ENCODE data around the gene ADAMTS10.

The ADAMTS10 gene

DNA sequence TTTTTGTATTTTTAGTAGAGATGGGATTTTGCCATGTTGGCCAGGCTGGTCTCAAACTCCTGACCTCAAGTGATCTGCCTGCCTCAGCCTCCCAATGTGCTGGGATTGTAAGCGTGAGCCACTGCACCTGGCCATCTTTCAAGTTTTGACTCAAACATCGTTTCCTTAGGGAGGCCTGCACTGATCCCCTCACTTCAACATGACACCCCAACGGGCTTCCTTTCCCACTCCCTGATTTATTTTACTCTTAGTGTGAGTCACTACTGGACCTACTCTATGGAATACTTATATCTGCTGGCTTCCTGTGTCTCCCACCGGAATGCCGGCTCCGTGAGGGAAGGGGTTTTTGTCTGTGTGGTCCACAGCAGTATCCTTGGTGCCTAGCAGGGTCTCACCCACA, 4.5 kb upstream of the ADAMTS10 start:
- TF ChIP-seq, protein P1, sequence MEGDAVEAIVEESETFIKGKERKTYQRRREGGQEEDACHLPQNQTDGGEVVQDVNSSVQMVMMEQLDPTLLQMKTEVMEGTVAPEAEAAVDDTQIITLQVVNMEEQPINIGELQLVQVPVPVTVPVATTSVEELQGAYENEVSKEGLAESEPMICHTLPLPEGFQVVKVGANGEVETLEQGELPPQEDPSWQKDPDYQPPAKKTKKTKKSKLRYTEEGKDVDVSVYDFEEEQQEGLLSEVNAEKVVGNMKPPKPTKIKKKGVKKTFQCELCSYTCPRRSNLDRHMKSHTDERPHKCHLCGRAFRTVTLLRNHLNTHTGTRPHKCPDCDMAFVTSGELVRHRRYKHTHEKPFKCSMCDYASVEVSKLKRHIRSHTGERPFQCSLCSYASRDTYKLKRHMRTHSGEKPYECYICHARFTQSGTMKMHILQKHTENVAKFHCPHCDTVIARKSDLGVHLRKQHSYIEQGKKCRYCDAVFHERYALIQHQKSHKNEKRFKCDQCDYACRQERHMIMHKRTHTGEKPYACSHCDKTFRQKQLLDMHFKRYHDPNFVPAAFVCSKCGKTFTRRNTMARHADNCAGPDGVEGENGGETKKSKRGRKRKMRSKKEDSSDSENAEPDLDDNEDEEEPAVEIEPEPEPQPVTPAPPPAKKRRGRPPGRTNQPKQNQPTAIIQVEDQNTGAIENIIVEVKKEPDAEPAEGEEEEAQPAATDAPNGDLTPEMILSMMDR (IDR thresholded peaks at IDR 0.05; ENCODE audit: low read depth, low read length), result no peak
- no peak for DNase-seq (ENCODE audit: extremely low read depth, low read depth)

- DNase-seq (ENCODE audit: extremely low read depth, low read depth), result no peak
- TF ChIP-seq, protein P1 (IDR thresholded peaks at IDR 0.05; ENCODE audit: low read depth, low read length), result no peak
These were observed 3.9 kb upstream of the ADAMTS10 start for GRCh38 chr19:8614455-8614854.

- TF ChIP-seq, protein P1 (IDR thresholded peaks at IDR 0.05; ENCODE audit: low read depth, low read length), result no peak
These were observed 2.3 kb upstream of the ADAMTS10 start for GRCh38 chr19:8612807-8613171.

DNA sequence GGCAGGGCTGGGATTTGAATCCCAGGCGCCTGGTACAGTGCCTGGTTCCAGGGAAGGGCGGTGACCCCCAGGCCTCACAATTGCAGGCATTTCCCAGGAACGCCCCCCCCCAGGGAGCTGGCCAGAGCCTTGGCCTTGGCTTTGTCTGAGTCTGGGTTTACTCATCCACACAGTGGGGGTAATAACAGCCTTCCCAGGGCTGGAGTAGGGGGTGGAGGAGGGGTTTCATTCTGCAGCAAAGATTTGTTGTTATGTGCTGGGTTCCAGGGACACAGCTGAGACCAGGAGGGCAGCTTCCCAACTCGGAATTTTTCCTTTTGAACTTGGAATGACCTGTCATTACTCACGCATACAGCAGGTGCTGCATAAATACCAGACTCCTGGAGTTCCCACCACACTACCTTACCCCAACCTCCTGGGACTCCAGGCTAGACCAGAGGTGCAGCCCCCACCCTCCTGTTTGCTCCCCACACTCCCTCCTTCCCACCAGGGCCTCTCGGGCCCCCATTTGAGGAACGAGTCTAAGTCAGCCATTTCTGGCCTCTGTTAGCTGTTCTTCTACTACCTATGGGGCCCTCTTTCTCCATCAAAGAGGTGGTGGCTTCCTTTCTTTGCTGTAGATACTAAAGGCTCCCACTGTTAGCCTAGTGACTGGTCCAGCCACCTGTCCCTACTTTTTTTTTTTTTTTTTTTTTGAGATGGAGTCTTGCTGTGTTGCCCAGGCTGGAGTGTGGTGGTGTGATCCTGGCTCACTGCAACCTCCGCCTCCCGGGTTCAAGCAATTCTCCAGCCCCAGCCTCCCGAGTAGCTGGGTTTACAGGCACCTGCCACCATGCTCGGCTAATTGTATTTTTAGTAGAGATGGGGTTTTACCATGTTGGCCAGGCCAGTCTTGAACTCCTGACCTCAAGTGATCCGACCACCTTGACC, 1.6 kb upstream of the ADAMTS10 start:
- DNase-seq (ENCODE audit: extremely low read depth, low read depth), result no peak
- TF ChIP-seq, protein P1 (IDR thresholded peaks at IDR 0.05; ENCODE audit: low read depth, low read length), result no peak

More at GRCh38 chr19:8612807-8613171, 2.3 kb upstream of the ADAMTS10 start:
- DNase-seq (ENCODE audit: extremely low read depth, low read depth), result no peak

DNA sequence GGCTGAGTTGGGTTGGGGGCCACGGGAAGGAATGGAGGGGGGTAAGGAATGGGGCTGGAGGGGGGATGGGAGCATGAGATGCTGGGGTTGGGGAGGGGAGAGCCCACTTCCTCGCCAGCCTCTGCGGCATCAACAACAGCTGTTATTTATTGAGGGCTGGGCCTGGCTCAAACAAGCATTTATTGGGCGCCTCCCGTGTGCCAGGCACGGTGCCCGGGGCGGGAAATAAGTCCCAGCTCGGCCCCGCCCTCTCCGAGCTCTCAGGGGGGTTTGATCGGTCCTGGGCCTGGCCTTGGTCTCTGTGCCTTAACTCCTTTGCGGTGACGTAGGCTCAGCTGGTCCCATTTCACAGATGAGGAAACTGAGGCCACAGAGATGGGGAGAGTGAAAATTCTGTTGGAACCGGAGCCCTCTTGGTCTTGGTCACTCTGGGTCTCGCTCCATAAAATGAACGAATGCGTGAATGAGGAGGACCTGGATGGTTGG, 919 bp upstream of the ADAMTS10 start:
- TF ChIP-seq, protein P1 (IDR thresholded peaks at IDR 0.05; ENCODE audit: low read depth, low read length), result no peak
- no peak for DNase-seq (ENCODE audit: extremely low read depth, low read depth)

DNA sequence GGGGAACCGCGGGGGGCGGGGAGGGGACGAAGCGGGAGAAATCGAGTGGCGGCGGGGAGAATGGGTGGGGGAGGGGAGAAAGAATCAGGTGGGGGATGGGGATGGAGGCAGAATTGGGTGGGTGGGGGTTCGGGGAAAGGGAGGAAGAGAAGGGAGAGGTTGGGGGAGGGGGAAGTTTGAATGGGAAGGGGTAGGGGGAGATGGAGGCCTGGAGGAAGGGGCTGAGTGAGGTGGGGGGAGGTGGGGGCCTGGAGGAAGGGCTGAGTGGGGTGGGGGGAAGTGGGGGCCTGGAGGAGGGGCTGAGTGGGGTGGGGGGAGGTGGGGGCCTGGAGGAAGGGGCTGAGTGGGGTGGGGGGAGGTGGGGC, 403 bp upstream of the ADAMTS10 start:
- TF ChIP-seq, protein P1 (IDR thresholded peaks at IDR 0.05; ENCODE audit: low read depth, low read length), result no peak
- DNase-seq (ENCODE audit: extremely low read depth, low read depth), result no peak

DNA sequence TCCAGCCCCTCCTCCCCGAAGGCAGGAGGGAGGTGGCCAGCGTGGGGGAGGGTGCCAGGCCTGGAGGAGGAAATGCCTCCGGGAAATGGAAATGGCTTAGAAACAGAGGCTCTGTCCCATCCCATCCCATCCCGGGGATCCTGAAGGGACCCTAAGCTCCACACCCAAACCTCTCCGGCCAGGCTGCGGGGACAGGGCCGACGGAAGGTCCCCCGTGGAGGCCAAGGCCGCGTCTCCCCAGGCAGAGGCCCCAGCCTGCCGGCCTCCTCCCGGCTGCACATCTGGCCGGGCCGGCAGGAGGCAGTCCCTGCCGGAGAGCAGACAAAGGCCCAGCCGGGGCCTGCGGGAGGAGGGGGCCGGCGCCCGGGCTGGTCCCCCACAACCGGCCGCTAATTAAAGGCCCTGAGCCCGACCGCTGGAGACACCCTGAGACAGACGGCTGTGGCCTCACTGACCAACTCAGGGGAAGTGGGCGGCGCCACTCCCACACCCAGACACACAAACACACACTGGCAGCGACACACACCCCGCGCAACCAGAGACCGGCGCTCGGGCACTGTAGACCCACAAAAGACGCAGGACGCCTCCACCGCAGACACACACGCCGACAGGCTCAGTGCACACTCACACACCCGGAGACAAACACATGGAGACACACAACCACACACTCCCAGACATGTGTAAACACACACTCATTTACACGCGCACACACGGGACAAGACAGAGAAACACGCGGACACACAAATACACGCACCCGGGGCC, 1.1 kb downstream of the ADAMTS10 start:
- TF ChIP-seq, protein P1 (IDR thresholded peaks at IDR 0.05; ENCODE audit: low read depth, low read length), result peak; percentile 30
- no peak for DNase-seq (ENCODE audit: extremely low read depth, low read depth)
